Fibroblast of pulmonary artery (primary cell): Measurements from ENCODE around the gene ABCA6.

Experiments used
- DNase-seq: peaks from one replicate; pipeline ENCODE4 v3.0.0-alpha.2; 2010; ENCODE audit warnings: low read depth
- H3K4me3 ChIP-seq: replicated peaks from 2 replicates; pipeline ENCODE4 v1.5.1; 2011; ENCODE audit warnings: low read depth, mild to moderate bottlenecking, control low read depth, low read length, moderate library complexity
- TF ChIP-seq, protein P1 (sequence below): IDR thresholded peaks from 2 replicates; pipeline ENCODE4 v1.5.1; 2011; ENCODE audit warnings: mild to moderate bottlenecking, control low read depth, low read length, inconsistent platforms; ENCODE audit errors: missing control alignments

Gene ABCA6, protein sequence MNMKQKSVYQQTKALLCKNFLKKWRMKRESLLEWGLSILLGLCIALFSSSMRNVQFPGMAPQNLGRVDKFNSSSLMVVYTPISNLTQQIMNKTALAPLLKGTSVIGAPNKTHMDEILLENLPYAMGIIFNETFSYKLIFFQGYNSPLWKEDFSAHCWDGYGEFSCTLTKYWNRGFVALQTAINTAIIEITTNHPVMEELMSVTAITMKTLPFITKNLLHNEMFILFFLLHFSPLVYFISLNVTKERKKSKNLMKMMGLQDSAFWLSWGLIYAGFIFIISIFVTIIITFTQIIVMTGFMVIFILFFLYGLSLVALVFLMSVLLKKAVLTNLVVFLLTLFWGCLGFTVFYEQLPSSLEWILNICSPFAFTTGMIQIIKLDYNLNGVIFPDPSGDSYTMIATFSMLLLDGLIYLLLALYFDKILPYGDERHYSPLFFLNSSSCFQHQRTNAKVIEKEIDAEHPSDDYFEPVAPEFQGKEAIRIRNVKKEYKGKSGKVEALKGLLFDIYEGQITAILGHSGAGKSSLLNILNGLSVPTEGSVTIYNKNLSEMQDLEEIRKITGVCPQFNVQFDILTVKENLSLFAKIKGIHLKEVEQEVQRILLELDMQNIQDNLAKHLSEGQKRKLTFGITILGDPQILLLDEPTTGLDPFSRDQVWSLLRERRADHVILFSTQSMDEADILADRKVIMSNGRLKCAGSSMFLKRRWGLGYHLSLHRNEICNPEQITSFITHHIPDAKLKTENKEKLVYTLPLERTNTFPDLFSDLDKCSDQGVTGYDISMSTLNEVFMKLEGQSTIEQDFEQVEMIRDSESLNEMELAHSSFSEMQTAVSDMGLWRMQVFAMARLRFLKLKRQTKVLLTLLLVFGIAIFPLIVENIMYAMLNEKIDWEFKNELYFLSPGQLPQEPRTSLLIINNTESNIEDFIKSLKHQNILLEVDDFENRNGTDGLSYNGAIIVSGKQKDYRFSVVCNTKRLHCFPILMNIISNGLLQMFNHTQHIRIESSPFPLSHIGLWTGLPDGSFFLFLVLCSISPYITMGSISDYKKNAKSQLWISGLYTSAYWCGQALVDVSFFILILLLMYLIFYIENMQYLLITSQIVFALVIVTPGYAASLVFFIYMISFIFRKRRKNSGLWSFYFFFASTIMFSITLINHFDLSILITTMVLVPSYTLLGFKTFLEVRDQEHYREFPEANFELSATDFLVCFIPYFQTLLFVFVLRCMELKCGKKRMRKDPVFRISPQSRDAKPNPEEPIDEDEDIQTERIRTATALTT (N-terminal part only)

DNA sequence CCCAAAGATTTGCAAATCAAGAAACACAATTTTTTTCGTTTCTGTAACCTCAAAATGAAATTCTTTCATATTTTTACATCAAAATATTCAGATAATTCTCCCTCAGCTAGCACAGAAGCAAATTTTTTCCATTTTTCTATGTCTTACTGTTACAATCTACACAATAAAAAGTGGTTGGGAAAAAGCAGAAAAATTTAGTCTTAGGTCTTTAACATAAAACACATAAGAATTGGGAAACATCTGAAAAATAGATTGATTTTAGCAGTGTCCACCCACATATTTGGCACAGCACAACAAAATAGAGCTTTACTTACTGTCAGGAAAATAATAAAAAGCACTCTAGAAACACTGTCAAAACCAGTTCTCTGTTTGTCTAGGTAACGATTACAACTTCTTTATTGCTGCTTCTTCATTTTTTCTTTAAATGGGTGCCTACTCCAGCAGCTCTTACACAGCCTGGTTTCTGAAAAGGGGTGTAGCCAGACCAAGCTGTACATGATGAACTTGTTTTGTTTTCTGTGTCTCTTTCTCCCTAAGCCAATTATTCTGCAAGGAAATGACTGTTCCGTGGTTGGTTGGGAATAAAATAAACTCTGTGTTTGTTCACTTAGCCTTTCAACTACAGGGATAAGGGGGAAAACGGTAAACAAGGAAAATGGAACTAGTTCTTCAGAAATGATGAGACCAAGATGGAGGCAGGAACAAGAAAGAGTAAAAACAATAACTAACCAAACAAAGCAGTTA is at the start of gene ABCA6:
TSS of gene ABCA6 (minus strand) at position 465 of the 744 bp plus-strand sequence. CDS start 1,192 bp downstream, outside the sequence.
- TF ChIP-seq, protein P1, sequence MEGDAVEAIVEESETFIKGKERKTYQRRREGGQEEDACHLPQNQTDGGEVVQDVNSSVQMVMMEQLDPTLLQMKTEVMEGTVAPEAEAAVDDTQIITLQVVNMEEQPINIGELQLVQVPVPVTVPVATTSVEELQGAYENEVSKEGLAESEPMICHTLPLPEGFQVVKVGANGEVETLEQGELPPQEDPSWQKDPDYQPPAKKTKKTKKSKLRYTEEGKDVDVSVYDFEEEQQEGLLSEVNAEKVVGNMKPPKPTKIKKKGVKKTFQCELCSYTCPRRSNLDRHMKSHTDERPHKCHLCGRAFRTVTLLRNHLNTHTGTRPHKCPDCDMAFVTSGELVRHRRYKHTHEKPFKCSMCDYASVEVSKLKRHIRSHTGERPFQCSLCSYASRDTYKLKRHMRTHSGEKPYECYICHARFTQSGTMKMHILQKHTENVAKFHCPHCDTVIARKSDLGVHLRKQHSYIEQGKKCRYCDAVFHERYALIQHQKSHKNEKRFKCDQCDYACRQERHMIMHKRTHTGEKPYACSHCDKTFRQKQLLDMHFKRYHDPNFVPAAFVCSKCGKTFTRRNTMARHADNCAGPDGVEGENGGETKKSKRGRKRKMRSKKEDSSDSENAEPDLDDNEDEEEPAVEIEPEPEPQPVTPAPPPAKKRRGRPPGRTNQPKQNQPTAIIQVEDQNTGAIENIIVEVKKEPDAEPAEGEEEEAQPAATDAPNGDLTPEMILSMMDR: no peak
- peak within 1 kb of the TSS; percentile 74 for H3K4me3 ChIP-seq
- peak; percentile 93 for DNase-seq

DNA sequence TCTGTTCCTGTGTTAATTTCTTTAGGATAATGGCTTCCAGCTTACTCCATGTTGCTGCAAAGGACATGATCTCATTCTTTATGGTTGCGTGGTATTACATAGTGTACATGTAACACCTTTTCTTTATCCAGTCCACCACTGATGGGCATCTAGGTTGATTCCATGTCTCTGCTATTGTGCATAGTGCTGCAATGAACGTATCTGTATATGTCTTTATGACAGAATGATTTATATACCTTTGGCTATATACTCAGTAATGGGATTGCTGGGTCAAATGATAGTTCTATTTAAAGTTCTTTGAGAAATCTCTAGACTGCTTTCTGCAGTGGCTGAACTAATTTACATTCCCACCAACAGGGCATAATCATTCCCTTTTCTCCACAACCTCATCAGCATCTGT is 47.1 kb upstream of the ABCA6 start:
- no peak overlapping the region for H3K4me3 ChIP-seq
- TF ChIP-seq, protein P1: no peak
- DNase-seq: no peak

DNA sequence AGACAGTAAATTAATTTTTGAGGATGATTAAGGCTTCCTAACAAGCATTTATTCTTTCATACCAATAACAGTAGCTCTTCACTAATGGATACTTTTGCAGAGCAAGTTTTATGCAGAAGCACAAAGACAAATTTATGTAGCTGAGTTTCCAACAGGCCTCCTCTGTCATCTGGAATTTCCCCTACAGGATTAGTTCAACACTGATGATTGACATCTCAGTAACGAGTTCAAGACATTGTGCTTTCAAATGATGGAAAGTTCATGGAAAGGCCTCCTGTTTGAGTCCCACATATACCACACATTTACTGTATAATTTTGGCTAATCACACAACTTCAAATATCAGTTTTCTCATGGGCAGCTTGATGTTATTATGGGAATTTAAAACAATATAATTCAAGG is 46.4 kb upstream of the ABCA6 start:
- no peak for DNase-seq
- no peak overlapping the region for H3K4me3 ChIP-seq
- TF ChIP-seq, protein P1: no peak

DNA sequence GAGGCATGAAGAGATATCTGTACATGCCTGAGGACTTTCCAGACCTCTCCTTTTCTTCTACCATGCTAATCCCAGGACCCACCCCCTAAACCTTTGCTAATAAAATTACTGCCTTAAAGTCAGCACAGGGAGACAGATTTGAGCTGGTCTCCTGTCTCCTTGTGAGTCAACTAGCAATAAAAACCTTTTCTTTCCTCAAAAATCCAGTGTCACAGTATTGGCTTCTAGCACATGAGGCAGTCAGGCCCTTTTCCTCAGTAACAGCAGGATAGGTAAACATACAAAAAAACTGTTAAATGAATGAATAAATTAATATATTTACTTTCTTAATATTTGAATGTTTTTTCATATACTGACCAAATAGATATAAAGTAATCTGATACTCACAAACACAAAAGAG is 45.6 kb upstream of the ABCA6 start:
- no peak for DNase-seq
- TF ChIP-seq, protein P1: no peak
- no peak overlapping the region for H3K4me3 ChIP-seq

DNA sequence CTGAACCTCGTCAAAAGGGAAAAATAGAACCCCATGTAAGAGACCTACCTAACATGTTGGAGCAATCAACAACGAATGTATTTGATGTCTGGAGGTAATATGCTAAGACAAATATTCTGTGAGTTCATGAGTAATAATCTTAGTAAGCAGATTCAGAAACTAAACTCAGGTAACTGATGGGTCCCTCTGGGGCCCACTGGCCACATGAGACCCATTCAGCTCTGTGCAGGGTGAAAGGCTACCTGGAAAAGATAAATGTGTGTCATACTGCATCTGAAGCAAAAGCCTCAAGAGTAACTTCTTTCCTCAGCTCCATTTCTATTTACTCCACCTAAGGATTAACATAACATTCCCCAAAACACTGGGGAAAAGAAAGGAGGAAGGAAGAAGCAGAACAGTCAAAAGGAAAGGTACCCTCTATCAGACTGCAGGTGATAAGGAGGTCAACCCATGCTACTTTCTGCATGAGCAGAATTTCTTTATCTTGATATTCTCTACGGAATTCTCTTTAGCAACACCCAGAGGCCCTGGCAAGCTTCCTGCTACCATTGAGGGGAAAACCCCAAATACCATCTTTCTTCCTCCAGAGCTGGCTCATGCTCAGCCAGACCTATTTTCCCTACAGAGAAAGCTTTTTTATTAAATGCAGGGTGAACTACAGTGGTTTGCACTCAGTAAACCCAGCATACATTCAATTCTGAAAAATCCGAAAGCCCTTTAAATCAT is 37.7 kb upstream of the ABCA6 start:
- TF ChIP-seq, protein P1: no peak
- no peak overlapping the region for H3K4me3 ChIP-seq
- peak; percentile 72 for DNase-seq
